Neural progenitor cell (in vitro differentiated cells): Measurements from ENCODE around the gene ALK. TPM values are rescaled to one million over a fixed set of nuclear protein-coding genes. Genes with fewer than 3 reads are reported as not detected.

ENCODE experiments used
- DNase-seq: peaks from one replicate; pipeline ENCODE4 v3.0.0-alpha.2; 2016; ENCODE audit warnings: low spot score
- H2AFZ ChIP-seq: fragments of 200-600 bp; sonication (generic); replicated peaks from 2 replicates; pipeline ENCODE4 v1.6.1; 2016; ENCODE audit warnings: antibody characterized with exemption
- H3F3A ChIP-seq: fragments of 200-600 bp; sonication (generic); 2 replicates; pipeline ENCODE4 v1.6.1; 2016; ENCODE audit warnings: antibody characterized with exemption, low read depth
- H3K27ac ChIP-seq: fragments of 200-600 bp; sonication (generic); 2 replicates; pipeline ENCODE4 v1.5.1; 2016; ENCODE audit warnings: mild to moderate bottlenecking
- H3K27me3 ChIP-seq: fragments of 200-600 bp; sonication (generic); 2 replicates; pipeline ENCODE4 v1.6.1; 2016; ENCODE audit warnings: mild to moderate bottlenecking, moderate library complexity
- H3K36me3 ChIP-seq: fragments of 200-600 bp; sonication (generic); 2 replicates; pipeline ENCODE4 v1.5.1; 2016
- H3K4me1 ChIP-seq: fragments of 200-600 bp; sonication (generic); 2 replicates; pipeline ENCODE4 v1.6.1; 2016; ENCODE audit warnings: mixed run types
- H3K4me2 ChIP-seq: fragments of 200-600 bp; sonication (generic); 2 replicates; pipeline ENCODE4 v1.6.1; 2016
- H3K4me3 ChIP-seq: fragments of 200-600 bp; sonication (generic); 2 replicates; pipeline ENCODE4 v1.5.1; 2016
- H3K79me2 ChIP-seq: fragments of 200-600 bp; sonication (generic); 2 replicates; pipeline ENCODE4 v1.6.1; 2016; ENCODE audit warnings: low read depth
- H3K9ac ChIP-seq: fragments of 200-600 bp; sonication (generic); 2 replicates; pipeline ENCODE4 v1.6.1; 2016
- H3K9me3 ChIP-seq: fragments of 200-600 bp; sonication (generic); 2 replicates; pipeline ENCODE4 v1.5.1; 2016; ENCODE audit warnings: low read depth
- H4K20me1 ChIP-seq: fragments of 200-600 bp; sonication (generic); 2 replicates; pipeline ENCODE4 v1.6.1; 2016; ENCODE audit warnings: low read depth
- H3K27ac Mint-ChIP-seq: 3 replicates; pipeline ENCODE4 v1.8.0; 2021; ENCODE audit warnings: mixed read lengths
- H3K27me3 Mint-ChIP-seq: 2 replicates; pipeline ENCODE4 v1.8.0; 2022; ENCODE audit warnings: low read depth, mild to moderate bottlenecking, inconsistent platforms, moderate library complexity, mixed read lengths; ENCODE audit not compliant: insufficient read depth
- H3K36me3 Mint-ChIP-seq: 3 replicates; pipeline ENCODE4 v1.8.0; 2021; ENCODE audit warnings: mixed read lengths
- H3K4me1 Mint-ChIP-seq: 3 replicates; pipeline ENCODE4 v1.8.0; 2021; ENCODE audit warnings: mixed read lengths
- H3K4me3 Mint-ChIP-seq: 3 replicates; pipeline ENCODE4 v1.8.0; 2021; ENCODE audit warnings: mild to moderate bottlenecking, moderate library complexity, mixed read lengths
- H3K9me3 Mint-ChIP-seq: 3 replicates; pipeline ENCODE4 v1.8.0; 2020; ENCODE audit warnings: mixed read lengths
- CTCF ChIP-seq: fragments of 200-600 bp; sonication (generic); IDR thresholded peaks from 2 replicates; pipeline ENCODE4 v1.5.1; 2017; ENCODE audit warnings: antibody characterized with exemption, mild to moderate bottlenecking
- EZH2 ChIP-seq: fragments of 200-600 bp; sonication (generic); IDR thresholded peaks from 2 replicates; pipeline ENCODE4 v1.6.1; 2017; ENCODE audit warnings: antibody characterized with exemption, mild to moderate bottlenecking, moderate library complexity
- EZH2phosphoT487 ChIP-seq: fragments of 200-600 bp; sonication (generic); IDR thresholded peaks from 2 replicates; pipeline ENCODE4 v1.6.1; 2017; ENCODE audit warnings: antibody characterized with exemption
- total RNA-seq: library from RNA; depleted of rRNA; stranded (reverse); fragments of >200 nt; gene quantifications from 2 replicates; pipeline ENCODE4 v1.2.3, GENCODE V29; 2015; ENCODE audit warnings: low replicate concordance

Gene ALK
- total RNA-seq, 1 donor from 2014 or later, result not detected

- Mint-ChIP-seq H3K36me3 (no peaks in the 10 kb centered on the region), H3K27ac (no peak overlapping the region), H3K27me3 (no peaks in the 10 kb centered on the region), H3K9me3 (no peaks in the 10 kb centered on the region), H3K4me3 (no peak overlapping the region), H3K4me1 (peaks cover 5% of the 10 kb centered on the region)
- Histone ChIP-seq H3F3A (no peaks in the 10 kb centered on the region), H3K4me2 (no peak overlapping the region), H3K27ac (no peak overlapping the region), H3K4me1 (no peaks in the 10 kb centered on the region), H3K27me3 (no peaks in the 10 kb centered on the region), H4K20me1 (no peaks in the 10 kb centered on the region), H2AFZ (no peak overlapping the region), H3K9me3 (no peaks in the 10 kb centered on the region), H3K9ac (no peak overlapping the region), H3K79me2 (no peaks in the 10 kb centered on the region), H3K4me3 (no peak overlapping the region), H3K36me3 (no peaks in the 10 kb centered on the region)
- TF ChIP-seq CTCF (no peak), EZH2phosphoT487 (no peak), EZH2 (no peak)
- no peak for DNase-seq
Measured at GRCh38 chr2:29463181-29463900, 458.0 kb downstream of the ALK start.

GRCh38 chr2:29462293-29462692 lies 459.1 kb downstream of the ALK start:
- no peaks in the 10 kb centered on the region for H3K9me3 Mint-ChIP-seq
- H3K4me2 ChIP-seq, result no peak overlapping the region

GRCh38 chr2:29460190-29460589 lies 461.2 kb downstream of the ALK start:
- Histone ChIP-seq H3F3A (no peaks in the 10 kb centered on the region), H3K79me2 (no peaks in the 10 kb centered on the region), H2AFZ (no peak overlapping the region), H3K9ac (no peak overlapping the region), H3K36me3 (no peaks in the 10 kb centered on the region), H3K4me3 (no peak overlapping the region), H3K4me2 (no peak overlapping the region), H3K9me3 (no peaks in the 10 kb centered on the region), H4K20me1 (no peaks in the 10 kb centered on the region), H3K4me1 (peaks cover 4% of the 10 kb centered on the region), H3K27me3 (no peaks in the 10 kb centered on the region), H3K27ac (no peak overlapping the region)
- TF ChIP-seq EZH2 (no peak), CTCF (no peak), EZH2phosphoT487 (no peak)
- Mint-ChIP-seq H3K4me1 (peaks cover 13% of the 10 kb centered on the region), H3K27me3 (no peaks in the 10 kb centered on the region), H3K4me3 (no peak overlapping the region), H3K36me3 (no peaks in the 10 kb centered on the region), H3K9me3 (no peaks in the 10 kb centered on the region), H3K27ac (no peak overlapping the region)
- no peak for DNase-seq

More at GRCh38 chr2:29462293-29462692, 459.1 kb downstream of the ALK start:
- Mint-ChIP-seq H3K4me3 (no peak overlapping the region), H3K4me1 (peaks cover 5% of the 10 kb centered on the region), H3K27me3 (no peaks in the 10 kb centered on the region), H3K27ac (no peak overlapping the region), H3K36me3 (no peaks in the 10 kb centered on the region)
- Histone ChIP-seq H3K27me3 (no peaks in the 10 kb centered on the region), H3K4me3 (no peak overlapping the region), H4K20me1 (no peaks in the 10 kb centered on the region), H3K79me2 (no peaks in the 10 kb centered on the region), H3K27ac (no peak overlapping the region), H3F3A (no peaks in the 10 kb centered on the region), H3K9me3 (no peaks in the 10 kb centered on the region), H2AFZ (no peak overlapping the region), H3K9ac (no peak overlapping the region), H3K36me3 (no peaks in the 10 kb centered on the region), H3K4me1 (no peaks in the 10 kb centered on the region)
- TF ChIP-seq CTCF, result no peak
- DNase-seq, result no peak
